ENCODE data around the gene COL18A1.

DNA sequence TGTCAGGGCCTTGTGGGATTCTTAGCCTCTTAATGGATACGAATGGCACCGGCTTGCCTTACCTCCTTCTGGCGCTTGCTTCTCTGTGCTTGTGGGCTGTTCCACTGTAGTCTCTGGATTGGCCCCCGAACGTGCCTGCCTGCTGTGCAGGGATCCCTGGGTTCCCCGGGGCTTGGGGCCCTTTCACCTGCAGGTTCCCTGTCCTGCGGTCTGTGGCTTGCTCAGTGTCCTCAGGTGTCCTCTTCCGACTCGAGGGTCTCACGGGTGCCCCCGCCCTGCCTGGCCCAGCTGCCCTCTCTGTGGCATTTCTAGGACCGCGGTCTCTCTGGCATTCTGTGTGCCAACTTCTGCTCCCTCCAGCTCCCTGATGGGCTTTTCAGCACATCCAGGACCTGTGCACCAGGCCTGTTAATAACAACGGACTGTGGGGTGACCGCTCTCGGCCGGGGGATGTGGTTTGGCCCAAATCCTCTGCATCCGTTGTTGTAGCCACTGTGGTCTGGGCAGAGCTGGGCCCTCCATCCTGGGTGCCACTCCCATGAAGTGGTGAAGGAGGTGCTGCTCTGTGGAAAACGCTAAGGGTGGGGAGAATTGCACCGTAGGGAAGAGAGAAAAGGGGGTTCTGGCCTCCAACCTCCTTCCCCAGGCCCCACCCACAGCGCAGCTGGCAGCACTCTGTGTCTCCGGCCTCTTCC is 12.4 kb downstream of the COL18A1 start:
- TF ChIP-seq, protein P1, sequence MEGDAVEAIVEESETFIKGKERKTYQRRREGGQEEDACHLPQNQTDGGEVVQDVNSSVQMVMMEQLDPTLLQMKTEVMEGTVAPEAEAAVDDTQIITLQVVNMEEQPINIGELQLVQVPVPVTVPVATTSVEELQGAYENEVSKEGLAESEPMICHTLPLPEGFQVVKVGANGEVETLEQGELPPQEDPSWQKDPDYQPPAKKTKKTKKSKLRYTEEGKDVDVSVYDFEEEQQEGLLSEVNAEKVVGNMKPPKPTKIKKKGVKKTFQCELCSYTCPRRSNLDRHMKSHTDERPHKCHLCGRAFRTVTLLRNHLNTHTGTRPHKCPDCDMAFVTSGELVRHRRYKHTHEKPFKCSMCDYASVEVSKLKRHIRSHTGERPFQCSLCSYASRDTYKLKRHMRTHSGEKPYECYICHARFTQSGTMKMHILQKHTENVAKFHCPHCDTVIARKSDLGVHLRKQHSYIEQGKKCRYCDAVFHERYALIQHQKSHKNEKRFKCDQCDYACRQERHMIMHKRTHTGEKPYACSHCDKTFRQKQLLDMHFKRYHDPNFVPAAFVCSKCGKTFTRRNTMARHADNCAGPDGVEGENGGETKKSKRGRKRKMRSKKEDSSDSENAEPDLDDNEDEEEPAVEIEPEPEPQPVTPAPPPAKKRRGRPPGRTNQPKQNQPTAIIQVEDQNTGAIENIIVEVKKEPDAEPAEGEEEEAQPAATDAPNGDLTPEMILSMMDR (IDR thresholded peaks at IDR 0.05) = no peak
- no peak for TF ChIP-seq POLR2A (IDR thresholded peaks at IDR 0.05)

All from sigmoid colon (tissue), 3 donors.